Ectodermal cell (in vitro differentiated cells): ENCODE measurements around the gene APC2.
A peak's percentile ranks its signal among the peaks of the same experiment; 100 is the strongest.

ENCODE experiments used
- H3K27ac ChIP-seq: 2 replicates; pipeline ENCODE4 v1.7.0; 2013; ENCODE audit warnings: mild to moderate bottlenecking, low read depth, low read length; ENCODE audit not compliant: insufficient read depth, poor library complexity, severe bottlenecking
- H3K27me3 ChIP-seq: 2 replicates; pipeline ENCODE4 v1.7.0; 2013; ENCODE audit warnings: mild to moderate bottlenecking, low read length; ENCODE audit not compliant: insufficient read depth, control insufficient read depth, poor library complexity, severe bottlenecking
- H3K36me3 ChIP-seq: one replicate; pipeline ENCODE4 v1.7.0; 2013; ENCODE audit warnings: low read length; ENCODE audit not compliant: control insufficient read depth, insufficient read depth
- H3K4me1 ChIP-seq: one replicate; pipeline ENCODE4 v1.7.0; 2013; ENCODE audit warnings: low read length; ENCODE audit not compliant: control insufficient read depth, insufficient read depth
- H3K4me3 ChIP-seq: 2 replicates; pipeline ENCODE4 v1.7.0; 2013; ENCODE audit warnings: low read depth, low read length, control low read depth; ENCODE audit not compliant: insufficient read depth
- H3K9me3 ChIP-seq: 2 replicates; pipeline ENCODE4 v1.7.0; 2013; ENCODE audit warnings: mild to moderate bottlenecking, low read length, moderate library complexity; ENCODE audit not compliant: control insufficient read depth
- WGBS, 2 experiments: methylation state at CpG; one replicate each; pipeline ENCODE4 v1.1.7; 2013; ENCODE audit warnings: missing lambda C conversion rate in 2 of 2; 5-methylcytosine and 5-hydroxymethylcytosine counted together

APC2 gene

GRCh38 chr19:1468274-1468820 is 18.4 kb downstream of the APC2 start:
- no peak overlapping the region for H3K4me3 ChIP-seq
- H3K27ac ChIP-seq = no peak overlapping the region
- peaks cover 97% of the 10 kb centered on the region for H3K27me3 ChIP-seq
- no peaks in the 10 kb centered on the region for H3K9me3 ChIP-seq
- WGBS, 2 experiments = 22 to 23% methylated on average over 49 of the region's 49 CpGs
- no peaks in the 10 kb centered on the region for H3K36me3 ChIP-seq
- H3K4me1 ChIP-seq = peaks cover 29% of the 10 kb centered on the region

- H3K27ac ChIP-seq = no peak overlapping the region
- 4% methylated on average over 47 of the region's 47 CpGs for WGBS, 2 experiments
- H3K9me3 ChIP-seq = no peaks in the 10 kb centered on the region
- H3K4me1 ChIP-seq = peaks cover 29% of the 10 kb centered on the region
- H3K36me3 ChIP-seq = no peaks in the 10 kb centered on the region
- peaks cover 100% of the 10 kb centered on the region for H3K27me3 ChIP-seq
- no peak overlapping the region for H3K4me3 ChIP-seq
Observed at GRCh38 chr19:1468821-1469254, 18.9 kb downstream of the APC2 start.

DNA sequence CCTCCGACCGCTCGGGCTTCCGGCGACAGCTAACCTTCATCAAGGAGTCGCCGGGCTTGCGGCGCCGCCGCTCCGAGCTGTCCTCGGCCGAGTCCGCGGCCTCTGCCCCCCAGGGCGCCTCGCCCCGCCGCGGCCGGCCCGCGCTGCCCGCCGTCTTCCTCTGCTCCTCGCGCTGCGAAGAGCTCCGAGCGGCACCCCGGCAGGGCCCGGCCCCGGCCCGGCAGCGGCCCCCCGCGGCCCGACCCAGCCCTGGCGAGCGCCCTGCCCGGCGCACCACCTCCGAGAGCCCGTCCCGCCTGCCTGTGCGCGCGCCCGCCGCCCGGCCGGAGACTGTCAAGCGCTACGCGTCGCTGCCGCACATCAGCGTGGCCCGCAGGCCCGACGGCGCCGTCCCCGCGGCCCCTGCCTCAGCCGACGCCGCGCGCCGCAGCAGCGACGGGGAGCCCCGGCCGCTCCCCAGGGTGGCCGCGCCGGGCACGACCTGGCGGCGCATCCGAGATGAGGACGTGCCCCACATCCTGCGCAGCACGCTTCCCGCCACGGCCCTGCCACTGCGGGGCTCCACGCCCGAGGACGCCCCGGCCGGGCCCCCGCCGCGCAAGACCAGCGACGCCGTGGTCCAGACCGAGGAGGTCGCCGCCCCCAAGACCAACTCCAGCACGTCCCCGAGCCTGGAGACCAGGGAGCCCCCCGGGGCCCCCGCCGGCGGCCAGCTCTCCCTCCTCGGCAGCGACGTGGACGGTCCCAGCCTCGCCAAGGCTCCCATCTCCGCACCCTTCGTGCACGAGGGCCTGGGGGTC is 19.5 kb downstream of the APC2 start:
- Histone ChIP-seq H3K27me3 (peaks cover 96% of the 10 kb centered on the region), H3K4me3 (no peak overlapping the region), H3K36me3 (no peaks in the 10 kb centered on the region), H3K9me3 (no peaks in the 10 kb centered on the region), H3K4me1 (peaks cover 29% of the 10 kb centered on the region), H3K27ac (no peak overlapping the region)
- 6 to 7% methylated on average over 117 of the region's 117 CpGs for WGBS, 2 experiments

- Histone ChIP-seq H3K4me1 (peaks cover 29% of the 10 kb centered on the region), H3K4me3 (peak overlapping the region; percentile 30), H3K36me3 (no peaks in the 10 kb centered on the region), H3K9me3 (no peaks in the 10 kb centered on the region), H3K27me3 (peaks cover 91% of the 10 kb centered on the region), H3K27ac (no peak overlapping the region)
- 12 to 14% methylated on average over 22 of the region's 22 CpGs for WGBS, 2 experiments
Observed at GRCh38 chr19:1470055-1470304, 20.1 kb downstream of the APC2 start.

- Histone ChIP-seq H3K27ac (no peak overlapping the region), H3K36me3 (no peaks in the 10 kb centered on the region), H3K27me3 (peaks cover 86% of the 10 kb centered on the region), H3K9me3 (no peaks in the 10 kb centered on the region), H3K4me3 (peak overlapping the region; percentile 30), H3K4me1 (peaks cover 29% of the 10 kb centered on the region)
- 1% methylated on average over 67 of the region's 67 CpGs for WGBS, 2 experiments
Observed at GRCh38 chr19:1470305-1471009, 20.5 kb downstream of the APC2 start.

DNA sequence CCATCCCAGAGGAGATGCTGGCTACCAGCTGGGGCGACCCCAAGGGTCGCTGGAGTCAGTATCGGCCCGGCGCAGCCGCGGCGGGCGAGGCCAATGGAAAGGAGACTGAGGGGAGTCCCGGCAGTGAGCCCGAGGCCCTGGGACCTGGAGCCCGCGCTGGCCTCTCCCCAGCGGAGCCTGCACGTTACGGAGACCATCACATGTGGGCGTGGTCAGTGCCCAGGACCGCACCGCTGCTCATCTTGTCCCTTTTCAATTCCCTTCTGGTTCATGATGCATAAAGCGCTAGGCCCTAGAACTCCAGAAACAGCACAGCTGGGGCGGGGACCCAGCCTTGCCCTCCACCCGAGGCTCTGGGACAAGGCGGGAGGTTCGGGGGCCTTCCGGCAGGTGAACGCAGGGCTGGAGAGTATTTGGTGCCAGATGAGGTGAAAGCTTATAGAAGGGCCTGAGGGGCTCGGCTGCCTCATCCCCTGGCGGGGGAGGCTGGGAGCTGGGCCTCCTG is 21.1 kb downstream of the APC2 start:
- Histone ChIP-seq H3K4me3 (peak overlapping the region; percentile 30), H3K9me3 (no peaks in the 10 kb centered on the region), H3K4me1 (peaks cover 29% of the 10 kb centered on the region), H3K36me3 (no peaks in the 10 kb centered on the region), H3K27me3 (peaks cover 80% of the 10 kb centered on the region), H3K27ac (no peak overlapping the region)
- WGBS, 2 experiments = 8% methylated on average over 28 of the region's 28 CpGs

- Histone ChIP-seq H3K27me3 (peaks cover 74% of the 10 kb centered on the region), H3K4me1 (peaks cover 24% of the 10 kb centered on the region), H3K4me3 (no peak overlapping the region), H3K9me3 (no peaks in the 10 kb centered on the region), H3K27ac (no peak overlapping the region), H3K36me3 (no peaks in the 10 kb centered on the region)
- 32% methylated on average over 24 of the region's 24 CpGs for WGBS, 2 experiments
Observed at GRCh38 chr19:1471515-1472160, 21.7 kb downstream of the APC2 start.

GRCh38 chr19:1472231-1473084 is 22.5 kb downstream of the APC2 start:
- Histone ChIP-seq H3K9me3 (no peaks in the 10 kb centered on the region), H3K27ac (no peak overlapping the region), H3K36me3 (no peaks in the 10 kb centered on the region), H3K4me1 (peaks cover 16% of the 10 kb centered on the region), H3K4me3 (no peak overlapping the region), H3K27me3 (peaks cover 66% of the 10 kb centered on the region)
- 66 to 69% methylated on average over 43 to 44 of the region's 44 CpGs for WGBS, 2 experiments

DNA sequence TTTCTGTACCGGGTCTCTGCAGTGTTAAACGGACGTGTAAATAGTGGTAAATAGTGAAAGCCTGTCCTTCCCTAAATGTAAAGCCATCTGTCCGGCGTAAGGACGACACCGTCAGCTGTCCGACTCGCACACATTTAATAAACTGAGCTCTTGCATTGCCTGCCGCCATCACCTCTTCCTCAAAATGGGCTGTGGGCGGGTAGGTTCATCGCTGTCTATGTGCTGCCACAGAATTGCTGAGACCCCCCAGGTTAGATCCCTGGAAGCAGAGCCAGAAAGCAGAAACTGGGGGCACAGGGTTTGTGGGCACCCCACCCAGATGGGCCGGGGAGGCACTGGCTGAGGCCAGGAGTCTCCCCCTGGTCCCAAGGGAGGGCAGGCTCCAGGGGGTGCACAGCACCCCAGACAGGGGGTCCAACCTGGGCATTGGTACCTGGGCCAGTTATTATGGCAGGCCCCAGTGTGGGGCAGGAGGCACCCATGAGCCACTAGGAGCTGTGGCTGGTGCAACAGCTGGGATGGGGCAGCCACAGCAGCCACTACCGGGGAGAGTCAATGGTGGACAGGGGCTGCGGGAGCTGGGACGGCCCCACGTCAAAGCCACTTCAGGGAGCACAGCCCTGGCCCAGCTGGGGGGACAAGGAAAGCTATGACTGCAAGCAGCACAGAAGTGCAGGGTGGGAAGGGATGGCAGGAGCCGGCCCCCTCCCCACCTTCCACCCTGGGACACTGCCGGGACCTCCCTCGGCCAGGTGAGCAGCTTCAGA is 23.3 kb downstream of the APC2 start:
- peaks cover 13% of the 10 kb centered on the region for H3K4me1 ChIP-seq
- H3K9me3 ChIP-seq = no peaks in the 10 kb centered on the region
- H3K4me3 ChIP-seq = no peak overlapping the region
- no peaks in the 10 kb centered on the region for H3K36me3 ChIP-seq
- H3K27me3 ChIP-seq = peaks cover 58% of the 10 kb centered on the region
- no peak overlapping the region for H3K27ac ChIP-seq
- 86% methylated on average over 20 of the region's 20 CpGs for WGBS, 2 experiments
